GM13977 (cell line): ENCODE measurements around the gene PLD3.

Source experiments
- DNase-seq: peaks from one replicate; pipeline ENCODE4 v3.0.0; 2012; ENCODE audit warnings: low spot score
- CTCF ChIP-seq: IDR thresholded peaks from 2 replicates; pipeline ENCODE4 v1.5.1; 2012; ENCODE audit warnings: mild to moderate bottlenecking, control low read depth; ENCODE audit not compliant: insufficient read depth; ENCODE audit errors: extremely low read depth, missing control alignments
- in situ Hi-C: fragments of 300-500 bp; cut with MboI; formaldehyde crosslinking; loops from one replicate; pipeline ENCODE4 v1.12.0; 2022; ENCODE audit warnings: low sequenced_read_pairs, low pct_unique_long_range_greater_than_20kb, mixed read lengths, inconsistent platforms; ENCODE audit not compliant: unreplicated experiment

The PLD3 gene

DNA sequence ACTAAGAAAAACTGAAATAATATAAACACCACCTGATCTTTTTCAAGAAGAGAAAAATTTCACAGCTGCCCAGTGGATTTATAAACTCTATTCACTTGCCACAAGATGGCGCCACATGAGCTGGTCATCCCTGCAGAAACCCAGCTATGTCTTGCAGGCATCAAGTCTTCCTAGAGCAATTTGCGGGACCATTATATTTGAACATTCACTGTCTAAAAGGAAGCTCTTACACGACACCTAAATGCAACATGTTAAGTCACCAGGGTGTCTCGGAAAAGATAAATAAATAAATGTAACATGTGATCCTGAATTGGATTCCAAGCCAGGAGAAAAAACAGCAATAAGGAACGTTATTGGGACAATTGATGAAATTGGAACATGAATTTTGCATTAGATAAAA lies 43.1 kb upstream of the PLD3 start:
- peak; percentile 88 for DNase-seq
- TF ChIP-seq CTCF, result peak; percentile 80
- in situ Hi-C loops, result loop anchor here (25.0 kb wide), 1 partner anchor 307 kb away; the partner anchor contains the start of gene LTBP4

DNA sequence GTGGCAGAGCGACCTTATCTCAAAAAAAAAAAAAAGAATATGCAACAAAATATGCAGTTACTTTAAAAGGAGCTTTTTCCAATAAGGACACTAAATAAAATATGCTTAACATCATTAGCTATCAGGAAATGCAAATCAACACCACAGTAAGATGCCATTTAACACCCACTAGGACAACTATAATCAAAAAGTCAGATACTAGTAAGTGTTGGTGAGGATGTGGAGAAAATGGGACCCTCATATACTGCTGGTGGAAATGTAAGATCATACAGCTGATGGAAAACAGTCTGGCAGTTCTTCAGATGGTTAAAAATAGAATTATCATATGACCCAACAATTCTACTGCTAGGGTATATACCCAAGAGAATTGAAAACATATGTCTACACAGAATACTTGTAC lies 38.8 kb upstream of the PLD3 start:
- no peak for TF ChIP-seq CTCF
- in situ Hi-C loops, result loop anchor here (25.0 kb wide), 1 partner anchor 303 kb away; the partner anchor contains the start of gene LTBP4
- no peak for DNase-seq

GRCh38 chr19:40312533-40312932 lies 36.0 kb upstream of the PLD3 start:
- DNase-seq, result no peak
- no peak for TF ChIP-seq CTCF
- in situ Hi-C loops, result loop anchor here (25.0 kb wide), 1 partner anchor 300 kb away; the partner anchor contains the start of gene LTBP4

DNA sequence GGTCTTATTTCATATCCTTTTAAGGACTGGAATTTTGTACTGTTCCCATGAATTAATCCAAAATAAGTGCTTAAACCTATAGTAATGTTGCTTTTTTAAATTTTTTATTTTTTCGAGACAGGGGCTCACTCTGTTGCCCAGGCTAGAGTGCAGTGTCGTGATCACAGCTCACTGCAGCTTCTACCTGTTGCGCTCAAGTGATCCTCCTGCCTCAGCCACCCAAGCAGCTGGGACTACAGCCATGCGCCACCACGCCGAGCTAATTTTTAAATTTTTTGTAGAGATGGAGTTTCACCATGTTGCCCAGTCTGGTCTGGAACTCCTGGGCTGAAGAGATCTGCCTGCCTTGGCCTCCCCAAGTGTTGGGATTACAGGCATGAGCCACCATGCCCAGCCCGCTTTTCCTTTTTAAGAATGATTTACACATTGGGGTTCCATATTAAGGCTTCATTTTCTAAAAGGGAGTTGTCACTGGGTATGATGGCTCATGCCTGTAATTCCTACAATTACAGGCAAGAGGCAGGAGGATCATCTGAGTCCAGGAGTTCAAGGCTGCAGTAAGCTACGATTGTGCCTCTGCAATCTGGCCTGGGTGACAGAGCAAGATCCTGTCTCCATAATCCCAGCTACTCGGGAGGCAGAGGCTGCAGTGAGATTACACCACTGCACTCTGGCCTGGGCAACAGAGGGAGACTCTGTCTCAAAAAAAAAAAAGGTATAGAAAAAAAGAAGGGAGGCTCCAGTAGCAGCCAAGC lies 35.1 kb upstream of the PLD3 start:
- DNase-seq, result no peak
- in situ Hi-C loops, result loop anchor here (25.0 kb wide), 1 partner anchor 299 kb away; the partner anchor contains the start of gene LTBP4
- TF ChIP-seq CTCF, result no peak

DNA sequence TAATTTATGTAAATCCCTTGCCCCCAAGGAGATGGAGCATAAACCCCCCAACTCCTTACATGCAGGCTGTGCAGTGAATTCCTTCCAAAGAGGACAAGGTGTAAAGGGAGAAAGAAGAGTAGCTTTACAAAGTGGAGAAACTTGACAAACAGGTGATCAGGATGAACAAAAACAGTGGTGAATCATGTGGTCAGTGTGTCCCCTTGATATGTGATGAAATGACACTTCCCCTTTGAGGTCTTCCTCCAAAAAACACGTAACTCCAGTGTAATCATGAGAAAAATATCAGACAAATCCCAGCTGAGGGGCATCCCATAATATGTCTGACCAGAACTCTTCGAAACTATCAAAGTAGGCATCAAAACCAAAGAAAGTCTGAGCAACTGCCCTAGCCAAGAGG lies 33.8 kb upstream of the PLD3 start:
- in situ Hi-C loops, result loop anchor here (25.0 kb wide), 1 partner anchor 298 kb away; the partner anchor contains the start of gene LTBP4
- no peak for DNase-seq
- TF ChIP-seq CTCF, result no peak

GRCh38 chr19:40315812-40316470 lies 32.6 kb upstream of the PLD3 start:
- no peak for TF ChIP-seq CTCF
- in situ Hi-C loops, result loop anchor here (25.0 kb wide), 1 partner anchor 296 kb away; the partner anchor contains the start of gene LTBP4

More at GRCh38 chr19:40315812-40316470, 32.6 kb upstream of the PLD3 start:
- DNase-seq, result no peak
